Measurements from ENCODE around the gene TMEM150B. TPM values are rescaled to one million over a fixed set of nuclear protein-coding genes. Genes with fewer than 3 reads are reported as not detected.
A peak's percentile ranks its signal among the peaks of the same experiment; 100 is the strongest.

TMEM150B gene
- polyA plus RNA-seq, 3 donors = 10.1 to 65.6 (median 11.2) TPM

DNA sequence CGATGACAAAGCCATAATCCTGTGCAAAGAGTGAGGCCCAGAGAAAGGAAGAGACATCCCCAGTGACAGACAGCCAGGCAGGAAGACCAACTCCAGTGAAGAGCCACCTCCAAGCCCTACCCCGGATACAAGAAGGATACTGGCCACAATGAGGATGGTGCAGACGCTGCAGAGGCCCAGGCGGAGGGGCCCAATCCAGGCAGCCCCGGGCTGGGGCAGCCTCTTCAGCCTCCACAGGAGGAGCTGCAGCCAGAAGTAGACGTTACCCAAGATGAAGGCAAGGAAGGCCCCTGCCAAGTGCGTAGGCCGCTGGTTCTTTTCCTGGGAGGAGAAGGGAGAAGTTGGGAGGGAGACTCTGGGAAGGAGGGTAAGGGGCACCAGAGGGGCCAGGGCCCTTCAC lies 8.5 kb downstream of the TMEM150B start:
- H2AFZ ChIP-seq (ENCODE audit: insufficient read depth, low read depth, low read length, poor library complexity, severe bottlenecking) = no peak overlapping the region
- H3K36me3 ChIP-seq (replicated peaks in 1 of 2; ENCODE audit: control insufficient read depth in 1 of 2, insufficient read depth in 2 of 2, low read length in 2 of 2) = peaks cover 55 to 77% of the 10 kb centered on the region in 2 donors
- H3K27ac Mint-ChIP-seq = peak overlapping the region in 1 of 7 donors; percentile 50
- no peak for DNase-seq
- H3K4me1 ChIP-seq (ENCODE audit: control insufficient read depth in 1 of 2, insufficient read depth in 2 of 2, low read length in 2 of 2) = peaks cover 9 to 12% of the 10 kb centered on the region in 2 donors
- WGBS (ENCODE audit: insufficient coverage) = 89% methylated on average over 8 of the region's 8 CpGs
- H3K4me2 ChIP-seq (replicated peaks; ENCODE audit: extremely low read depth, low read length, poor library complexity, severe bottlenecking) = no peak overlapping the region
- no peaks in the 10 kb centered on the region for H3K27me3 ChIP-seq (ENCODE audit: control insufficient read depth in 2 of 2, insufficient read depth in 2 of 2, low read length in 2 of 2)
- H3K9ac ChIP-seq (ENCODE audit: insufficient read depth, low read length, poor library complexity, severe bottlenecking) = no peak overlapping the region
- no peak overlapping the region for H3K27ac ChIP-seq (ENCODE audit: low read depth in 1 of 2, low read length in 2 of 2)
- no peak overlapping the region for H3K4me3 Mint-ChIP-seq
- peaks cover 66 to 92% of the 10 kb centered on the region in 2 donors for H3K36me3 Mint-ChIP-seq
- H3K9me3 ChIP-seq (replicated peaks in 1 of 2; ENCODE audit: control insufficient read depth in 1 of 2, insufficient read depth in 1 of 2, low read length in 2 of 2) = no peaks in the 10 kb centered on the region
- no peaks in the 10 kb centered on the region for H3K27me3 Mint-ChIP-seq (ENCODE audit: low read depth in 3 of 3)
- peaks cover 11% of the 10 kb centered on the region for H3K79me2 ChIP-seq (ENCODE audit: insufficient read depth, low read length)
- peaks cover 67% of the 10 kb centered on the region for H4K20me1 ChIP-seq (ENCODE audit: insufficient read depth, low read length)
- H3K9me3 Mint-ChIP-seq = peaks cover 0 to 2% (median 0%) of the 10 kb centered on the region in 7 donors
- peaks cover 21% of the 10 kb centered on the region for H3K4me1 Mint-ChIP-seq
- no peak overlapping the region for H3K4me3 ChIP-seq (replicated peaks in 1 of 3; ENCODE audit: low read depth in 2 of 3, low read length in 3 of 3)
- TF ChIP-seq, protein P1, sequence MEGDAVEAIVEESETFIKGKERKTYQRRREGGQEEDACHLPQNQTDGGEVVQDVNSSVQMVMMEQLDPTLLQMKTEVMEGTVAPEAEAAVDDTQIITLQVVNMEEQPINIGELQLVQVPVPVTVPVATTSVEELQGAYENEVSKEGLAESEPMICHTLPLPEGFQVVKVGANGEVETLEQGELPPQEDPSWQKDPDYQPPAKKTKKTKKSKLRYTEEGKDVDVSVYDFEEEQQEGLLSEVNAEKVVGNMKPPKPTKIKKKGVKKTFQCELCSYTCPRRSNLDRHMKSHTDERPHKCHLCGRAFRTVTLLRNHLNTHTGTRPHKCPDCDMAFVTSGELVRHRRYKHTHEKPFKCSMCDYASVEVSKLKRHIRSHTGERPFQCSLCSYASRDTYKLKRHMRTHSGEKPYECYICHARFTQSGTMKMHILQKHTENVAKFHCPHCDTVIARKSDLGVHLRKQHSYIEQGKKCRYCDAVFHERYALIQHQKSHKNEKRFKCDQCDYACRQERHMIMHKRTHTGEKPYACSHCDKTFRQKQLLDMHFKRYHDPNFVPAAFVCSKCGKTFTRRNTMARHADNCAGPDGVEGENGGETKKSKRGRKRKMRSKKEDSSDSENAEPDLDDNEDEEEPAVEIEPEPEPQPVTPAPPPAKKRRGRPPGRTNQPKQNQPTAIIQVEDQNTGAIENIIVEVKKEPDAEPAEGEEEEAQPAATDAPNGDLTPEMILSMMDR (IDR thresholded peaks at IDR 0.05) = no peak
- intact Hi-C loops (cut with micrococcal nuclease) = no loop called here

DNA sequence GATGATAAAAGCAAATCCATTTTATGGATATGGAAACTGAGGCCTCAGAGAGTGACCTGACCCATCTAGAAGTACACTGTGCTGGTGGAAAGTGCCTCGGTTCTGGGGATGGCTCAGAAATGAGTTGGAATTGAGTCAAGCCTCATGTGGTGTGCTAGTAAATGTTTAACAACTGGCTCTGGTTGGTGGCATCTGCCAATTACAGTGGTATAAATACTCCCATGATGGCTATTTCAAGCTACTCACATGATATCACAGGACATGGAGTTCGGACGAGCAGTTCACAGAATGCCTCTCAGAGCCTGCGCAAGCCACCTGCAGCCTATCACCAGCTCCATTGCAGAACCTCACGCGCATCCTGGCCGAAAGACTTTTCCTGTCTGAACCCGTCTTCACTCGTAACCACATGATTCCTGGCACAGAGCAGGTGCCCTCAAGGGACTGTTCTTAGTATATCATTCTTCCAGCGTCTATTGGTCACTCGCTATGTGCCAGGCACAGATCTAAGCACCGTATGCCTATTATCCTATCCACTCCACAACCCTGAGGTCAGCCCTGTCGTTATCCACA lies 9.1 kb downstream of the TMEM150B start:
- H3K4me3 ChIP-seq (replicated peaks in 1 of 3; ENCODE audit: low read depth in 2 of 3, low read length in 3 of 3) = no peak overlapping the region
- Mint-ChIP-seq H3K4me3 (no peak overlapping the region), H3K27ac (no peak overlapping the region), H3K36me3 (peaks cover 62 to 88% of the 10 kb centered on the region in 2 donors), H3K9me3 (peaks cover 0 to 2% (median 0%) of the 10 kb centered on the region in 7 donors), H3K4me1 (peaks cover 15% of the 10 kb centered on the region), H3K27me3 (ENCODE audit: low read depth in 3 of 3) (peaks cover 0 to 2% (median 0%) of the 10 kb centered on the region in 3 donors)
- 88% methylated on average over 11 of the region's 13 CpGs for WGBS (ENCODE audit: insufficient coverage)
- H3K27me3 ChIP-seq (ENCODE audit: control insufficient read depth in 2 of 2, insufficient read depth in 2 of 2, low read length in 2 of 2) = no peaks in the 10 kb centered on the region
- no peak overlapping the region for H3K27ac ChIP-seq (ENCODE audit: low read depth in 1 of 2, low read length in 2 of 2)
- H3K9me3 ChIP-seq (replicated peaks in 1 of 2; ENCODE audit: control insufficient read depth in 1 of 2, insufficient read depth in 1 of 2, low read length in 2 of 2) = no peaks in the 10 kb centered on the region
- no peak overlapping the region for H3K4me2 ChIP-seq (replicated peaks; ENCODE audit: extremely low read depth, low read length, poor library complexity, severe bottlenecking)
- intact Hi-C loops (cut with micrococcal nuclease) = no loop called here
- DNase-seq = no peak
- peaks cover 55 to 75% of the 10 kb centered on the region in 2 donors for H3K36me3 ChIP-seq (replicated peaks in 1 of 2; ENCODE audit: control insufficient read depth in 1 of 2, insufficient read depth in 2 of 2, low read length in 2 of 2)
- peaks cover 3 to 6% of the 10 kb centered on the region in 2 donors for H3K4me1 ChIP-seq (ENCODE audit: control insufficient read depth in 1 of 2, insufficient read depth in 2 of 2, low read length in 2 of 2)
- TF ChIP-seq, protein P1 (IDR thresholded peaks at IDR 0.05) = no peak
- no peak overlapping the region for H3K9ac ChIP-seq (ENCODE audit: insufficient read depth, low read length, poor library complexity, severe bottlenecking)
- H3K79me2 ChIP-seq (ENCODE audit: insufficient read depth, low read length) = peaks cover 5% of the 10 kb centered on the region
- H2AFZ ChIP-seq (ENCODE audit: insufficient read depth, low read depth, low read length, poor library complexity, severe bottlenecking) = no peak overlapping the region
- peaks cover 66% of the 10 kb centered on the region for H4K20me1 ChIP-seq (ENCODE audit: insufficient read depth, low read length)

All from CD14-positive monocyte (primary cell).